Epithelial cell of esophagus (primary cell): ENCODE results near the gene ARF6.

Source experiments
- DNase-seq: peaks from one replicate; pipeline ENCODE4 v3.0.0; 2010; ENCODE audit warnings: low read depth
- H3K4me3 ChIP-seq: 2 replicates; pipeline ENCODE4 v1.5.1; 2011; ENCODE audit warnings: mild to moderate bottlenecking, low read length, control low read depth
- TF ChIP-seq, protein P1 (sequence below): IDR thresholded peaks from 2 replicates; pipeline ENCODE4 v1.5.1; 2011; ENCODE audit warnings: low read depth, mild to moderate bottlenecking, low read length, control low read depth, inconsistent platforms; ENCODE audit not compliant: insufficient read depth; ENCODE audit errors: missing control alignments

ARF6 gene

DNA sequence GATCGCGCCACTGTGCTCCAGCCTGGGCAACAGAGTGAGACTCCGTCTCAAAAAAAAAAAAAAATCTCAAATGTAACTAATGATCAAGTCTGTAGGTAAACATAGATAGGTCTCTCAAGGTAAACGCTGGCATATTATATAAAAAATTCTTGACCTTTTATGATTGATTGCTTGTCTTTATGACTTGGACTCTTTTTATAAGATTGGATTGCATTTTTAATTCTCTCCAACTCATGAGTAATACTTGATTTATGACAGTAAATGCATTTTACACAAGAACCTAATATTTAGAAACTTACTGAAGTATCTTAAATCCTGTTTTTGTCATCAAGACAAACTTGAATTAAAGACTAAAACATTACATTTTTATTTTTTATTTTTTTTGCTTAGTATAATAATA, 16.1 kb downstream of the ARF6 start:
- TF ChIP-seq, protein P1, sequence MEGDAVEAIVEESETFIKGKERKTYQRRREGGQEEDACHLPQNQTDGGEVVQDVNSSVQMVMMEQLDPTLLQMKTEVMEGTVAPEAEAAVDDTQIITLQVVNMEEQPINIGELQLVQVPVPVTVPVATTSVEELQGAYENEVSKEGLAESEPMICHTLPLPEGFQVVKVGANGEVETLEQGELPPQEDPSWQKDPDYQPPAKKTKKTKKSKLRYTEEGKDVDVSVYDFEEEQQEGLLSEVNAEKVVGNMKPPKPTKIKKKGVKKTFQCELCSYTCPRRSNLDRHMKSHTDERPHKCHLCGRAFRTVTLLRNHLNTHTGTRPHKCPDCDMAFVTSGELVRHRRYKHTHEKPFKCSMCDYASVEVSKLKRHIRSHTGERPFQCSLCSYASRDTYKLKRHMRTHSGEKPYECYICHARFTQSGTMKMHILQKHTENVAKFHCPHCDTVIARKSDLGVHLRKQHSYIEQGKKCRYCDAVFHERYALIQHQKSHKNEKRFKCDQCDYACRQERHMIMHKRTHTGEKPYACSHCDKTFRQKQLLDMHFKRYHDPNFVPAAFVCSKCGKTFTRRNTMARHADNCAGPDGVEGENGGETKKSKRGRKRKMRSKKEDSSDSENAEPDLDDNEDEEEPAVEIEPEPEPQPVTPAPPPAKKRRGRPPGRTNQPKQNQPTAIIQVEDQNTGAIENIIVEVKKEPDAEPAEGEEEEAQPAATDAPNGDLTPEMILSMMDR: no peak
- no peak overlapping the region for H3K4me3 ChIP-seq
- no peak for DNase-seq

DNA sequence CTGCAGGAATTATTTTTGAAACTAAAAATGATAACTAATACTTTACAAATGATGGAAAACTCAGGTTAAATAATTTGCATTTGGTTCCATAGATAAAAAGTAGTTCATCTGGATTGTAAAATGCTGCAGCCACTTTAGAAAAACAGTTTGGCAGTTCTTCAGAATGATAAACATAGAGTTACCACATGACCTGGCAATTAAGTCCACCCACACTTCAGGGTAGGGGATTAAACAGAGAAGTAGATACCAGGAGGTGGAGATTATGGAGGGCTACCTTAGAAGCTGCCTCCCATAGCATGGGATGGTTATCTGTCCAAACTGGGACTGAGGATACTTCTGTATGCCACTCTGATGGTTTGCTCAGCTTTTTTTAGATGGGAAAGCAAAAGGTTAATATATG, 22.2 kb downstream of the ARF6 start:
- TF ChIP-seq, protein P1: no peak
- no peak for DNase-seq
- no peak overlapping the region for H3K4me3 ChIP-seq

DNA sequence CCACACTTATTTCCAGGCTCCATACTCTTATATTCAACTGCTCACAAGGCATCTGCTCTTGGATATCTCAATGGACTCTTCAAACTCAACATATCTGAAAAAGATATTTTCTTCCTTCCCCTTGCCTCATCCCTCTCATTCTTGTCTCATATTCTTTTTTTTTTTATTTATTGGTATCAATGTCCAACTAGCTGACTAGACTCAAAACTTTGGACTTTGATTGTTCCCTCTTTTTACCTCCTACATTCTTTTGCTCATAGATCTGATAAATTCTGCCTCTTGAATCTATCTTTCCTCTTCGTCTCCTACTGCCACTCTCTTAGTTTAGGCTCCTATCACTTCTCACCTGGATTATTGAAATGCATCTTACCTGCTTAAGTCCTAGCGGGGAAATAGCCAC, 25.8 kb downstream of the ARF6 start:
- DNase-seq: no peak
- H3K4me3 ChIP-seq: no peak overlapping the region
- TF ChIP-seq, protein P1: no peak

DNA sequence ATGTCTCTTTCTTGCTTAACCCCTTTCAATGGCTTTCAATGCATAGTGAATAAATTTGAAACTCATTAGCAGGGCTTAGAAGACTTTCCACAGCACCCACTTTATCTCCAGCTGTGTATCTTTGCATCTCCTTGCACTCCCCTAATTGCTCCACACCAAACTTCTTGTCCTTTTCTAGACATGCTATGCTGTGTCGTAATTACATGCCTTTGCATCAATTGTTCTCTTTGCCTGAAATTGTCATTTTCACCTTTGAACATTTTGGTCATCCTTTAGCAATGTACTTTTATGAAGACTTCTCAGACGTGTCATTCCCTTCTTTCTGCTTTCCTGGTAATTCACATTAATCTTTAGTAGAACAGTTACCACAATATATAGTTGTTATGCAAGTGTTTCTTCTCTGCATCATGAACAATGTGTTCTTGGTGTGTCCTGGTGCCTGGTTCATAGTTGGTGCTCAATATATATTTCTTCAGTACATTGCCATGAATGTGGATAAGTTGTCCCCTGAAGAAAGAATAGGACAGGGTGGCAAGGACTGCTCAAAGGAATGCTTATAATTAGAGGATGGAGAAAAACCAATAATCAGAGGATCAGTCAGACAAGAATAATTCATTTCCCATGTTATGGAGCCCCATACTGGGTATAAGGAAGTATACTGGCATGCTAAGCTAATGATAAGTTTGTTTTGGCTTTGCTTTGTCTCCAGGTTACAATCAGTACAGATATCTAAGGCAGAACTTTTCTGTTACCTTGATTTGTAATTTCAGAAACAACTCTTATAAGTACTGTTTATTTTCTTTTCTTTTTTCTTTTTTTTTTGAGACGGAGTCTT, 27.2 kb downstream of the ARF6 start:
- H3K4me3 ChIP-seq: no peak overlapping the region
- TF ChIP-seq, protein P1: no peak
- no peak for DNase-seq

DNA sequence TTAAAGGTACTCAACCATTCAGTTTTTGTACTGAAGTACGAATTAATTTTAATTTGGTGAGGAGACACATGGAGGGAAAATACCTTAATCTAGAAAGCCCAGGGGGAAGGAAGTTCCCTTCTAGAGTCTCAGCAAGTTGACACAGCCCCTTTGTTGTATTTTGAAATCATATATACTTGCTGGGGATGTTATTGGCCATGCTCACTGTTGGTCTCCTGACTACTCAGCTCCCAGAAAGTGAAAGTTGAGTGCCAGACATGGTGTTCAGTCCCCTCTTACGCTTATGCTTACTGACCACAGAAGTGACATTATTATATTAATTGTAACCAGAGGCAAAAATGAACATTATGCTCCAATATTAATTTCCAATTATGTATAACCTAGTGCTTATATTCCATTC, 28.1 kb downstream of the ARF6 start:
- TF ChIP-seq, protein P1: no peak
- DNase-seq: no peak
- no peak overlapping the region for H3K4me3 ChIP-seq

DNA sequence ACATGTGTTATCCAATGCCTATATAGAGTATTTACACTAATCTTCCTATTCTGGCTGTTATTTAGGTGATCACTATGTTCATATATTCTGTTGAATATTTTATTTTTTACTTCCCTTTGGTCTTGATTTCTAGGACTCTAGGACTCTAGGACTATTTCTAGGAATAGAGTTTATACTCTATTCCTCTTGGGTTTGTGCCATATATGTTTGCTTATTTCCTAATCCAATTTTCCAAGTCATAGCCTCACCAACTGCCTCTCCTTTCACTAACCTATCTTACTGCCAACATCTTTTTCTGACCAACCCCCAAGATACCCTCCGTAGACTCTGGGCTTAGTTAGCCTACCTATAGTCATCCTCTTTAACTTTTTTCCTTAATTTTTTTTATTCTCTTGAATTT, 28.5 kb downstream of the ARF6 start:
- TF ChIP-seq, protein P1: no peak
- DNase-seq: no peak
- H3K4me3 ChIP-seq: no peak overlapping the region

DNA sequence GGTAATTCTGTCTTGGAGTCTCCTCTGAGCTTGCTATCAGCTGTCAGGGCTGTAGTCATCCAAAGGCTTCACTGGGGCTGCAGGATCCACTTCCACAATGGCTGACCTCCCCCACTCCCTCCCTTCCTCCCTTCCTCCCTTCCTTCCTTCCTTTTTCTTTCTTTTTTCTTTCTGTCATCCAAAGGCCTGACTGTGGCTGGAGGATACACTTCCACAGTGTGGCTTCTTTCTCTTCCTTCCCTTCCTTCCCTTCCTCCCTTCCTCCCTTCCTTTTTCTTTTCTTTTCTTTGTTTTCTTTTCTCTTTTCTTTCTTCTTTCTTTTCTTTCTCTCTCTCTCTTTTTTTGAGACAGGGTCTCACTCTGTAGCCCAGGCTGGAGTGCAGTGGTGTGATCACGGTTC, 30.6 kb downstream of the ARF6 start:
- TF ChIP-seq, protein P1: no peak
- no peak overlapping the region for H3K4me3 ChIP-seq
- no peak for DNase-seq
